ENCODE results near the gene TM7SF3.

The TM7SF3 gene

GRCh38 chr12:27012982-27013255 lies 1.3 kb downstream of the TM7SF3 start:
- H3K36me3 ChIP-seq (replicated peaks in 1 of 2; ENCODE audit: control insufficient read depth in 2 of 2, insufficient read depth in 2 of 2, low read length in 2 of 2): peaks cover 0 to 10% of the 10 kb centered on the region in 2 donors
- no peak overlapping the region for H3K27ac ChIP-seq (replicated peaks; ENCODE audit: low read length)
- H4K91ac ChIP-seq (ENCODE audit: low read depth, low read length, poor library complexity): no peak overlapping the region
- no peak overlapping the region for H3K9ac ChIP-seq (ENCODE audit: low read depth, low read length, poor library complexity)
- no peak overlapping the region for H3K14ac ChIP-seq (ENCODE audit: low read length)
- DNase-seq (ENCODE audit: low spot score): no peak
- H3K4me3 ChIP-seq (ENCODE audit: low read length in 2 of 2): peak overlapping the region in 1 of 2 donors; percentile 90
- no peak overlapping the region for H2AK5ac ChIP-seq (ENCODE audit: low read depth, low read length)
- no peak overlapping the region for H2BK15ac ChIP-seq (ENCODE audit: low read length)
- no peak overlapping the region for H2BK12ac ChIP-seq (ENCODE audit: low read length)
- H3K27me3 ChIP-seq (ENCODE audit: control insufficient read depth in 3 of 3, insufficient read depth in 3 of 3, low read depth in 1 of 3, low read length in 3 of 3): no peaks in the 10 kb centered on the region
- no peak overlapping the region for H3K4ac ChIP-seq (ENCODE audit: low read length)
- H3K4me1 ChIP-seq (ENCODE audit: control insufficient read depth in 2 of 2, insufficient read depth in 1 of 2, low read depth in 1 of 2, low read length in 2 of 2): peaks cover 0 to 22% of the 10 kb centered on the region in 2 donors
- no peak overlapping the region for H3K23ac ChIP-seq (ENCODE audit: low read depth, low read length, poor library complexity)
- H3K18ac ChIP-seq (ENCODE audit: low read length): no peak overlapping the region
- no peak overlapping the region for H2AFZ ChIP-seq (ENCODE audit: low read length)
- no CpG with 5 or more reads among the region's 5 CpGs for WGBS, 2 donors (ENCODE audit: extremely low coverage in 2 of 2, insufficient read length in 2 of 2, insufficient replicate concordance in 1 of 2)
- no peak overlapping the region for H2BK5ac ChIP-seq (ENCODE audit: low read length)
- no peak overlapping the region for H4K8ac ChIP-seq (ENCODE audit: low read depth, low read length)
- H2BK120ac ChIP-seq (ENCODE audit: low read depth, low read length): no peak overlapping the region
- H3K9me3 ChIP-seq (replicated peaks in 1 of 2; ENCODE audit: control insufficient read depth in 2 of 2, insufficient read depth in 1 of 2, low read depth in 1 of 2, low read length in 2 of 2): no peaks in the 10 kb centered on the region
- peaks cover 2% of the 10 kb centered on the region for H3K79me1 ChIP-seq (ENCODE audit: low read depth, low read length)
- no peak overlapping the region for H3K4me2 ChIP-seq (ENCODE audit: insufficient read depth, low read length, poor library complexity, severe bottlenecking)

- Histone ChIP-seq H3K4ac (ENCODE audit: low read length) (no peak overlapping the region), H2BK15ac (ENCODE audit: low read length) (no peak overlapping the region), H3K27me3 (ENCODE audit: control insufficient read depth in 3 of 3, insufficient read depth in 3 of 3, low read depth in 1 of 3, low read length in 3 of 3) (no peaks in the 10 kb centered on the region), H3K14ac (ENCODE audit: low read length) (no peak overlapping the region), H2AK5ac (ENCODE audit: low read depth, low read length) (no peak overlapping the region), H3K27ac (replicated peaks; ENCODE audit: low read length) (no peak overlapping the region), H3K9me3 (replicated peaks in 1 of 2; ENCODE audit: control insufficient read depth in 2 of 2, insufficient read depth in 1 of 2, low read depth in 1 of 2, low read length in 2 of 2) (no peaks in the 10 kb centered on the region), H3K18ac (ENCODE audit: low read length) (no peak overlapping the region), H3K4me1 (ENCODE audit: control insufficient read depth in 2 of 2, insufficient read depth in 1 of 2, low read depth in 1 of 2, low read length in 2 of 2) (peaks cover 0 to 22% of the 10 kb centered on the region in 2 donors), H2BK5ac (ENCODE audit: low read length) (no peak overlapping the region), H3K4me2 (ENCODE audit: insufficient read depth, low read length, poor library complexity, severe bottlenecking) (no peak overlapping the region), H3K79me1 (ENCODE audit: low read depth, low read length) (peaks cover 2% of the 10 kb centered on the region), H3K4me3 (ENCODE audit: low read length in 2 of 2) (peak overlapping the region in 1 of 2 donors; percentile 90), H3K9ac (ENCODE audit: low read depth, low read length, poor library complexity) (no peak overlapping the region), H3K23ac (ENCODE audit: low read depth, low read length, poor library complexity) (no peak overlapping the region), H2BK12ac (ENCODE audit: low read length) (no peak overlapping the region), H4K91ac (ENCODE audit: low read depth, low read length, poor library complexity) (no peak overlapping the region), H3K36me3 (replicated peaks in 1 of 2; ENCODE audit: control insufficient read depth in 2 of 2, insufficient read depth in 2 of 2, low read length in 2 of 2) (peaks cover 0 to 14% of the 10 kb centered on the region in 2 donors), H2BK120ac (ENCODE audit: low read depth, low read length) (no peak overlapping the region), H2AFZ (ENCODE audit: low read length) (no peak overlapping the region), H4K8ac (ENCODE audit: low read depth, low read length) (no peak overlapping the region)
- no peak for DNase-seq (ENCODE audit: low spot score)
- no CpG with 5 or more reads among the region's 14 CpGs for whole genome bisulfite sequencing, 2 donors (ENCODE audit: extremely low coverage in 2 of 2, insufficient read length in 2 of 2, insufficient replicate concordance in 1 of 2)
Observed at GRCh38 chr12:27012239-27012981, 1.8 kb downstream of the TM7SF3 start.

- H3K4me2 ChIP-seq (ENCODE audit: insufficient read depth, low read length, poor library complexity, severe bottlenecking): no peak overlapping the region
- no peak overlapping the region for H3K27ac ChIP-seq (replicated peaks; ENCODE audit: low read length)
- H2AK5ac ChIP-seq (ENCODE audit: low read depth, low read length): no peak overlapping the region
- no peak overlapping the region for H3K9ac ChIP-seq (ENCODE audit: low read depth, low read length, poor library complexity)
- H2AFZ ChIP-seq (ENCODE audit: low read length): no peak overlapping the region
- H3K4me1 ChIP-seq (ENCODE audit: control insufficient read depth in 2 of 2, insufficient read depth in 1 of 2, low read depth in 1 of 2, low read length in 2 of 2): peaks cover 0 to 22% of the 10 kb centered on the region in 2 donors
- peaks cover 2% of the 10 kb centered on the region for H3K79me1 ChIP-seq (ENCODE audit: low read depth, low read length)
- H3K27me3 ChIP-seq (ENCODE audit: control insufficient read depth in 3 of 3, insufficient read depth in 3 of 3, low read depth in 1 of 3, low read length in 3 of 3): no peaks in the 10 kb centered on the region
- H2BK5ac ChIP-seq (ENCODE audit: low read length): no peak overlapping the region
- H2BK12ac ChIP-seq (ENCODE audit: low read length): no peak overlapping the region
- no peak overlapping the region for H4K91ac ChIP-seq (ENCODE audit: low read depth, low read length, poor library complexity)
- H3K14ac ChIP-seq (ENCODE audit: low read length): no peak overlapping the region
- WGBS, 2 donors (ENCODE audit: extremely low coverage in 2 of 2, insufficient read length in 2 of 2, insufficient replicate concordance in 1 of 2): no CpG with 5 or more reads among the region's 1 CpG
- no peak for DNase-seq (ENCODE audit: low spot score)
- peaks cover 0 to 14% of the 10 kb centered on the region in 2 donors for H3K36me3 ChIP-seq (replicated peaks in 1 of 2; ENCODE audit: control insufficient read depth in 2 of 2, insufficient read depth in 2 of 2, low read length in 2 of 2)
- H2BK120ac ChIP-seq (ENCODE audit: low read depth, low read length): no peak overlapping the region
- H3K4ac ChIP-seq (ENCODE audit: low read length): no peak overlapping the region
- H4K8ac ChIP-seq (ENCODE audit: low read depth, low read length): no peak overlapping the region
- H3K9me3 ChIP-seq (replicated peaks in 1 of 2; ENCODE audit: control insufficient read depth in 2 of 2, insufficient read depth in 1 of 2, low read depth in 1 of 2, low read length in 2 of 2): no peaks in the 10 kb centered on the region
- H3K4me3 ChIP-seq (ENCODE audit: low read length in 2 of 2): no peak overlapping the region
- no peak overlapping the region for H3K18ac ChIP-seq (ENCODE audit: low read length)
- no peak overlapping the region for H3K23ac ChIP-seq (ENCODE audit: low read depth, low read length, poor library complexity)
- no peak overlapping the region for H2BK15ac ChIP-seq (ENCODE audit: low read length)
Observed at GRCh38 chr12:27009881-27010301, 4.3 kb downstream of the TM7SF3 start.

GRCh38 chr12:27008081-27008480 lies 6.1 kb downstream of the TM7SF3 start:
- no peak overlapping the region for H3K14ac ChIP-seq (ENCODE audit: low read length)
- no CpG with 5 or more reads among the region's 5 CpGs for WGBS, 2 donors (ENCODE audit: extremely low coverage in 2 of 2, insufficient read length in 2 of 2, insufficient replicate concordance in 1 of 2)

More at GRCh38 chr12:27008081-27008480, 6.1 kb downstream of the TM7SF3 start:
- Histone ChIP-seq H3K9ac (ENCODE audit: low read depth, low read length, poor library complexity) (no peak overlapping the region), H3K27ac (replicated peaks; ENCODE audit: low read length) (no peak overlapping the region), H4K91ac (ENCODE audit: low read depth, low read length, poor library complexity) (no peak overlapping the region), H2BK12ac (ENCODE audit: low read length) (no peak overlapping the region), H4K8ac (ENCODE audit: low read depth, low read length) (no peak overlapping the region), H2AK5ac (ENCODE audit: low read depth, low read length) (no peak overlapping the region), H3K4me2 (ENCODE audit: insufficient read depth, low read length, poor library complexity, severe bottlenecking) (no peak overlapping the region), H2BK15ac (ENCODE audit: low read length) (no peak overlapping the region), H3K27me3 (ENCODE audit: control insufficient read depth in 3 of 3, insufficient read depth in 3 of 3, low read depth in 1 of 3, low read length in 3 of 3) (no peaks in the 10 kb centered on the region), H3K9me3 (replicated peaks in 1 of 2; ENCODE audit: control insufficient read depth in 2 of 2, insufficient read depth in 1 of 2, low read depth in 1 of 2, low read length in 2 of 2) (no peaks in the 10 kb centered on the region), H3K79me1 (ENCODE audit: low read depth, low read length) (no peaks in the 10 kb centered on the region), H3K4me3 (ENCODE audit: low read length in 2 of 2) (no peak overlapping the region), H2AFZ (ENCODE audit: low read length) (no peak overlapping the region), H3K4me1 (ENCODE audit: control insufficient read depth in 2 of 2, insufficient read depth in 1 of 2, low read depth in 1 of 2, low read length in 2 of 2) (peaks cover 4 to 18% of the 10 kb centered on the region in 2 donors), H2BK5ac (ENCODE audit: low read length) (no peak overlapping the region), H3K36me3 (replicated peaks in 1 of 2; ENCODE audit: control insufficient read depth in 2 of 2, insufficient read depth in 2 of 2, low read length in 2 of 2) (peaks cover 0 to 14% of the 10 kb centered on the region in 2 donors), H2BK120ac (ENCODE audit: low read depth, low read length) (no peak overlapping the region), H3K4ac (ENCODE audit: low read length) (no peak overlapping the region), H3K23ac (ENCODE audit: low read depth, low read length, poor library complexity) (no peak overlapping the region), H3K18ac (ENCODE audit: low read length) (no peak overlapping the region)
- DNase-seq (ENCODE audit: low spot score): no peak
